Measurements from ENCODE around the gene ARHGAP15.

Gene ARHGAP15

GRCh38 chr2:143176606-143177005 lies 47.4 kb downstream of the ARHGAP15 start:
- no peak for DNase-seq

GRCh38 chr2:143177096-143177786 lies 48.0 kb downstream of the ARHGAP15 start:
- DNase-seq = no peak

- no peak for DNase-seq
Observed at GRCh38 chr2:143181494-143181893, 52.3 kb downstream of the ARHGAP15 start.

- no peak for DNase-seq
Observed at GRCh38 chr2:143182649-143183048, 53.4 kb downstream of the ARHGAP15 start.

- no peak for DNase-seq
Observed at GRCh38 chr2:143183804-143184463, 54.7 kb downstream of the ARHGAP15 start.

- no peak for DNase-seq
Observed at GRCh38 chr2:143186876-143187275, 57.7 kb downstream of the ARHGAP15 start.

- DNase-seq = no peak
Observed at GRCh38 chr2:143190431-143190830, 61.2 kb downstream of the ARHGAP15 start.

GRCh38 chr2:143192106-143192505 lies 62.9 kb downstream of the ARHGAP15 start:
- DNase-seq = no peak

GRCh38 chr2:143192716-143193115 lies 63.5 kb downstream of the ARHGAP15 start:
- no peak for DNase-seq

- DNase-seq = no peak
Observed at GRCh38 chr2:143193121-143193520, 63.9 kb downstream of the ARHGAP15 start.

- DNase-seq = no peak
Observed at GRCh38 chr2:143195511-143195910, 66.3 kb downstream of the ARHGAP15 start.

GRCh38 chr2:143204062-143204461 lies 74.8 kb downstream of the ARHGAP15 start:
- no peak for DNase-seq

GRCh38 chr2:143205106-143205764 lies 76.0 kb downstream of the ARHGAP15 start:
- no peak for DNase-seq

GRCh38 chr2:143209570-143210445 lies 80.6 kb downstream of the ARHGAP15 start:
- DNase-seq = no peak

- DNase-seq = no peak
Observed at GRCh38 chr2:143210446-143210819, 81.2 kb downstream of the ARHGAP15 start.

- DNase-seq = no peak
Observed at GRCh38 chr2:143217512-143218115, 88.4 kb downstream of the ARHGAP15 start.

GRCh38 chr2:143218621-143219020 lies 89.4 kb downstream of the ARHGAP15 start:
- no peak for DNase-seq

GRCh38 chr2:143219266-143219665 lies 90.0 kb downstream of the ARHGAP15 start:
- no peak for DNase-seq

GRCh38 chr2:143223556-143223955 lies 94.3 kb downstream of the ARHGAP15 start:
- no peak for DNase-seq

GRCh38 chr2:143225931-143226330 lies 96.7 kb downstream of the ARHGAP15 start:
- no peak for DNase-seq

GRCh38 chr2:143226714-143227541 lies 97.7 kb downstream of the ARHGAP15 start:
- DNase-seq = no peak

- DNase-seq = no peak
Observed at GRCh38 chr2:143229411-143229810, 100.2 kb downstream of the ARHGAP15 start.

Data from stimulated activated CD4-positive, alpha-beta T cell treated with anti-CD3 and anti-CD28 coated beads, Interleukin-1b, Interleukin-23, amount 100 ng/mL, for 48 hours (primary cell).